ENCODE results near the gene DTX2.
A peak's percentile ranks its signal among the peaks of the same experiment; 100 is the strongest.
"Not testable (repeated sequence)": the region's sequence is repeated elsewhere in the genome, so short reads cannot be mapped to it uniquely, and the experiment has no call there.

The DTX2 gene

DNA sequence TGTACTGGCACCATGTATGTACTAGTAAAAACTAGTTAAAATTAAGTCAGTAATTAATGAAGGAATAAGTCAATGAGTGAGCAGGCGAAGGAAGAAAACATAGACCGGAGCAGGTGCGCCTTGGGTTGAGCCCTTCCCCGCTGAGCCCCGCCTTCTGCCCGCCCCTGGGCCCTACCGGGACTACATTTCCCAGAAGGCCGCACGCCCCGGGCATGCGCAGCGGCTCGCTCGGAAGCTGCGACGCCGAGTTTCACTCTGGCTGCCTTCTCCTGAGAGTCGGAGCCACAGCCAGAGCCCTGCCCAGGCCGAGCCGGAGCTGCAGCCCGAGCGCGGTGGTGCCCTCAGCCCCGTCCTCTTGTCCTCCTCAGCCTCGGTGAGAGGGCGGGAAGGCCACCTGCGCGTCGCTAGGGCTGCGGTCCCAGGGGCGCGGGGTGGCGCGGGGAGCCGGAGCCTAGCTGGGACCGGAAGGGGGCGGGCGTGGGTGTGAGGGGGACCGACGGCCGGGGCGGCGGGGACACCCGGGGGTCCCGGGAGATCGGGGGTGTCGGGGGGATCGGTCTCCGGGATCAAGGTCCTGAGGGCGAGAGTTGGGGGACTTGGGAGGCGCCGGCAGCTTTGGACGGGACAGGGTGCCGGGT, at the start of gene DTX2:
TSS of gene DTX2 (plus strand) at position 246 of the 638 bp plus-strand sequence. CDS start 18,801 bp downstream, outside the sequence.
- not testable (repeated sequence) for DNase-seq (ENCODE audit: low spot score)

DNA sequence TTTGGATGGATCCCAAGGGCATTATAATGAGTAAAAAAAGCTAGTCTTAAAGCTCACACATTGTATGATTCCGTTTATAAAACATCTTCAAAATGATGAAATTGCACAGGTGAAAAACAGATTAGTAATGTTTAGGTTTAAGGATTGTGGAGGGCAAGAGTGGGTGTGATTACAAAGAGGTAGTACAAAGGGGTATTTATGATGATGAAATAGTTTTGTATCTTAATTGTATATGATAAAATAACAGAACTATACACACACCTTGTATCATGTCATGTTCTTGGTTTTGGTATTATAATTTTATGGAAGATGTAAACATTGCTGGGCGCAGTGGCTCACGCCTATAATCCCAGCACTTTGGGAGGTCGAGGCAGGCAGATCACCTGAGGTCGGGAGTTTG, 49.3 kb upstream of the DTX2 start:
- DNase-seq (ENCODE audit: low spot score): no peak

DNA sequence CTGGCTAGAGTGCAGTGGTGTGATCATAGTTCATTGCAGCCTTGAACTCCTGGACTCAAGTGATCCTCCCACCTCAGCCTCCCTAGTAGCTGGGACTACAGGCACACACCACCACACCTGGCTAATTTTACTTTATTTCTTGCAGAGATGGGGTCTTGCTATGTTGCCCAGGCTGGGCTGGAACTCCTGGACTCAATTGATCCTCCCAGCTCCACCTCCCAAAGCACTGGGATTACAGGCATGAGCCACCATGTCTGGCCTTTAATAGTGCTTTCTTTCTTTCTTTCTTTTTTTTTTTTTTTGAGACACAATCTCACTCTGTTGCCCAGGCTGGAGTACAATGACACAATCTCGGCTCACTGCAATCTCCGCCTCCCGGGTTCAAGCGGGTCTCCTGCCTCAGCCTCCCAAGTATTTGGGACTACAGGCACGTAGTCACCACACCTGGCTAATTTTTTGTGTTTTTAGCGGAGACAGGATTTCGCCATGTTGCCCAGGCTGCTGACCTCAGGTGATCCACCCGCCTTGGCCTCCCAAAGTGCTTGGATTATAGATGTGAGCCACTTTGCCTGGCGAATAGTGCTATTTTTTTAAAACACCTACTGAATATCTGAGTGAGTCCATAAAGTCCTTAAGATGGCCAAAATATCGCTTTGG, 43.7 kb upstream of the DTX2 start:
- not testable (repeated sequence) for DNase-seq (ENCODE audit: low spot score)

DNA sequence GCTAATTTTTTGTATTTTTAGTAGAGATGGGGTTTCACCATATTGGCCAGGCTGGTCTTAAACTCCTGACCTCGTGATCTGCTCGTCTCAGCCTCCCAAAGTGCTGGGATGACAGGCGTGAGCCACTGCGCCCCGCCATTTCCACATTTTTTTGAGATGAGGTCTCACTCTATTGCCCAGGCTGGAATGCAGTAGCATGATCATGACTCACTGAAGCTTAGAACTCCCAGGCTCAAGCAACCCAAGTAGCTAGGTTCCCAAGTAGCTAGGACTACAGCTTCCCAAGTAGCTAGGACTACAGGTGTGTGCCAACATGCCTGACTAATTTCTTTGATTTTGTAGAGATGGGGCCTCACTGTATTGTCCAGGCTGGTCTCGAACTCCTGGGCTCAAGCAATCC, 40.4 kb upstream of the DTX2 start:
- DNase-seq (ENCODE audit: low spot score): peak; percentile 86

DNA sequence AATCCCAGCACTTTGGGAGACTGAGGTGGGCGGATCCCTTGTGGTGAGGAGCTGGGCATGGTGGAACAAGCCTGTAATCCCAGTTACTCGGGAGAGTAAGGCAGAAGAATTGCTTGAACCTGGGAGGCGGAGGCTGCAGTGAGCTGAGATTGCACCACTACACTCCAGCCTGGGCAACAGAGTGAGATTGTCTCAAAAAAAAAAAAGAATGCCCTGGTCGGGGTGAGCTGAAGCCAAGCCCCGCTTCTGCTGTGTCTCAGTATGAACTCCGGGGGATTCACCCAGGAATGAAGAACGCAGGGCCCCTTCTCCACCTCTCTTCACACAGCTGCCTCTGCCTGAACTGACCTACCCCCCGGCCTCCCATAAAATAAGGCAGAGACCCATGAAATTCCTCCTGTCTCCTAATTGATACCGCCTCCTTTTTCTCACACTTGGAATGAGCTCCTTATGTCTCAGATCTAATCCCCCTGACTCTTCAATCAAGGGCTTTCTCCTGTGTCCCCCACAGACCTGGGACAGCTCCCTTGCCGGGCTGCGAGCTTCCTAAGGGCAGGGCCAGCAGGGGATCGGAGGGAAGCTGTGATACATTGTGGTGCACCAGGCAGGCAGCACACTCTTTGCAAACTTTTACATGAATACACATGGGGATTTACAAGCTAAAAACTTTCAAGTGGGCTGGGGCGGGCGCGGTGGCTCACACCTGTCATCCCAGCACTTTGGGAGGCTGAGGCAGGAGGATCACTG, 37.7 kb upstream of the DTX2 start:
- no peak for DNase-seq (ENCODE audit: low spot score)

DNA sequence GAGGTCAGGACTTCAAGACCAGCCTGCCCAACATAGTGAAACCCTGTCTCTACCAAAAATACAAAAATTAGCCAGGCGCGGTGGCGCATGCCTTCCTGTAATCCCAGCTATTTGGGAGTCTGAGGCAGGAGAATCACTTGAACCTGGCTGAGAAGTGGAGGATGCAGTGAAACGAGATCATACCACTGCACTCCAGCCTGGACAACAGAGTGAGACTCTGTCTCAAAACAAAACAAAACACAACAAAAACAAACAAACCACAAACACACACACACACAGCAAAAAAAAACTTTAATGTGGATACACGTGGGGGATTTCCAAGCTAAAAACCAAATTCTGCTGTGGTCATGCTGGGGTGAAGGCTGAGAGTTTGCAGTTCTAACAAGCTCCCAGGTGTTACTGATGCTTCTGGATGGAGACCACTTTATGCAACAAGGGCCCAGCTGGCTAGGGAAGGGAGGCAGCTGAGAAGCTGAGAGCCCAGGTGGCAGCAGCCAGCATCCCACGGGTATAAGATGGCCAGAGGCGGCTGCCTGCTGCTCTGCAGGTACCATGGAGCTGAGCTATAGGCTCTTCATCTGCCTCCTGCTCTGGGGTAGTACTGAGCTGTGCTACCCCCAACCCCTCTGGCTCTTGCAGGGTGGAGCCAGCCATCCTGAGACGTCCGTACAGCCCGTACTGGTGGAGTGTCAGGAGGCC, 36.9 kb upstream of the DTX2 start, which contains the start of gene ZP3:
TSS of gene ZP3 (plus strand) at position 538 of the 699 bp plus-strand sequence. CDS start at position 553, 15 bp downstream.
- no peak for DNase-seq (ENCODE audit: low spot score)

DNA sequence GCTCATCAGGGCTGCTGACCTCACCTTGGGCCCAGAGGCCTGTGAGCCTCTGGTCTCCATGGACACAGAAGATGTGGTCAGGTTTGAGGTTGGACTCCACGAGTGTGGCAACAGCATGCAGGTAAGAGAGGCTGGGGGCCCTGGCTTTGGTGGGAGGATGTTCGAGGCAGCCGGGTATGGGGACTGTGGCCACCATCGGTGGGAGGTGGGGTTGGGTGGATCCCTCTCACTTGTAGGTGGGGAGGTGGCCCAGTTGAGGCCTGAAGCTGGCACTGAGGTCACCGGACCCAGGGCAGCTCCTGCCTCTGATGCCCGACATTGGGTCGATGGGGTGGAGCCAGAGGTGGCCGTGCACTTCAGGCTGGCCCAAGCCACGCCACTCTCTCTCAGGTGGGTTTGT, 36.4 kb upstream of the DTX2 start:
- no peak for DNase-seq (ENCODE audit: low spot score)

DNA sequence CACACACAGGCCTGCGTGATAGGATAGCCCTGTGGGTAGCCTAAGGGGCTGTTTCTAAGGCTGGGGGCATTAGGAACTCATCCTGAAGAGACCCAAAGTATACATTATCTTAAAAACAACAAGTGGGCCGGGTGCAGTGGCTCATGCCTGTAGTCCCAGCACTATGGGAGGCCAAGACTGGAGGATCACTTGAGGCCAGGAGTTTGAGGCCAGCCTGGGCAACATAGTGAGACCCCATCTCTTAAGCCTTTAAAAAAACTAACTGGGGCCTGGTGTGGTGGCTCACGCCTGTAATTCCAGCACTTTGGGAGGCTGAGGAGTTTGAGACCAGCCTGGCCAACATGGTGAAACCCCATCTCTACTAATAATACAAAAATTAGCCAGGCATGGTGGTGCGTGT, 36.0 kb upstream of the DTX2 start:
- DNase-seq (ENCODE audit: low spot score): not testable (repeated sequence)

DNA sequence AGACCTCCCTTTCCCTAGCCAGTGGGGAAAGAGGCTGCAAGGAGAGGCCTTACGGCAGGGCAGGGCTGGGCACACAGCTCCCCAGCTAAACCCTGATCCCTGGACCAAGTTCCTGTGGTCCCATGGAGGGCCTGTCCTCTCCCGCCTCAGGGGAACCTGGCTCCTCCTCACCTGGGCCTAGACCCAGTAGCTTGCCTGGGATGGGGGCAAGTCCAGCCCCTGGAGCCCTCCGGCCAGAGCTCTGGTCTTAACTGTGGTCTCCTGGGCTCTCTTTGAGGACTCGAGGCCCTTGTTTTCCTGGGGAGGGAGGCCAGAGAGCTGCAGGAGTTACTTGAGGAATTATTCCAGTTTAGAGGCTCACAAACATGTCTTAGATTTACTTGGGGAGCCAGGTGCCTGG, 35.3 kb upstream of the DTX2 start:
- no peak for DNase-seq (ENCODE audit: low spot score)

DNA sequence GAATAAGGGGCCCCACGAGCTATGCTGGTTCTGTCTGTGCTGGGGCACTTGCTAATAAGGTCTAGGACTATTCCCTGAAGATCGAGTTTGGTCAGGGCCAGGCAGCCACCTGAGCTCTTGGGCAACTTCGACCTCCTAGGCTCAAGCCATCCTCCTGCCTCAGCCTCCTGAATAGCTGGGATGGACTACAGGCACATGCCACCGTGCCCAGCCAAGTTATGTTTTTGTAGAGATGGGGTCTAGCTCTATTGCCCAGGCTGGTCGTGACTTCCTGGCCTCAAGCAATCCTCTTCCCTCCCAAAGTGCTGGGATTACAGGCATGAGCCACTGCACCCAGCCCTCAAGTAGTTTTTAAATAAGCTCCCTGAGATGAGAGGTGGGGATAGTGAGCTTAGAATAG, 33.9 kb upstream of the DTX2 start:
- no peak for DNase-seq (ENCODE audit: low spot score)

DNA sequence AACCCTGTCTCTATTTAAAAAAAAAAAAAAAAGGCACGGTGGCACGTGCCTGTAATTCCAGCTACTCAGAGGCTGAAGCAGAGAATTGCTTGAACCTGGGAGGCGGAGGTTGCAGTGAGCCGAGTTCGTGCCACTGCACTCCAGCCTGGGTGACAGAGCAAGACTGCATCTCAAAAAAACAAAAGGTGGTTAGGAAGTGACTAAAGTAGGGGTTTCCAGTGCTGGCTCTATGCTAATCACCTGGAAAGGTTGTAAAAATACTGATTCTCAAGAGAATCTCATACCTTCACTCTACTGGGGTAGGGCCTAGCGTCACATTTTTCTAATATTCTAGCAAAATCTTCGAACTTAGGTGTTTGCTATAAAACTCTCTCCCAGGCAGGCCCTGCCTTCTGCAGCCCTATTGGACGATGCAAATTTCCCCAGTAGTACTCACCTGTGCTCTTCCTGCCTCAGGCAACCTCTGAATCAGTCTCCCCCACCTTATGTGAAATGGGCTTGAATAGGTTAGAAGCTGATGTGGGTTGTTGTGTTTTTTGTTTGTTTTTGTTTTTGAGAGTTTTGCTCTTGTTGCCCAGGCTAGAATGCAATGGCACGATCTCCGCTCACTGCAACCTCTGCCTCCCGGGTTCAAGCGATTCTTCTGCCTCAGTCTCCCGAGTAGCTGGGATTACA, 33.2 kb upstream of the DTX2 start:
- DNase-seq (ENCODE audit: low spot score): no peak

DNA sequence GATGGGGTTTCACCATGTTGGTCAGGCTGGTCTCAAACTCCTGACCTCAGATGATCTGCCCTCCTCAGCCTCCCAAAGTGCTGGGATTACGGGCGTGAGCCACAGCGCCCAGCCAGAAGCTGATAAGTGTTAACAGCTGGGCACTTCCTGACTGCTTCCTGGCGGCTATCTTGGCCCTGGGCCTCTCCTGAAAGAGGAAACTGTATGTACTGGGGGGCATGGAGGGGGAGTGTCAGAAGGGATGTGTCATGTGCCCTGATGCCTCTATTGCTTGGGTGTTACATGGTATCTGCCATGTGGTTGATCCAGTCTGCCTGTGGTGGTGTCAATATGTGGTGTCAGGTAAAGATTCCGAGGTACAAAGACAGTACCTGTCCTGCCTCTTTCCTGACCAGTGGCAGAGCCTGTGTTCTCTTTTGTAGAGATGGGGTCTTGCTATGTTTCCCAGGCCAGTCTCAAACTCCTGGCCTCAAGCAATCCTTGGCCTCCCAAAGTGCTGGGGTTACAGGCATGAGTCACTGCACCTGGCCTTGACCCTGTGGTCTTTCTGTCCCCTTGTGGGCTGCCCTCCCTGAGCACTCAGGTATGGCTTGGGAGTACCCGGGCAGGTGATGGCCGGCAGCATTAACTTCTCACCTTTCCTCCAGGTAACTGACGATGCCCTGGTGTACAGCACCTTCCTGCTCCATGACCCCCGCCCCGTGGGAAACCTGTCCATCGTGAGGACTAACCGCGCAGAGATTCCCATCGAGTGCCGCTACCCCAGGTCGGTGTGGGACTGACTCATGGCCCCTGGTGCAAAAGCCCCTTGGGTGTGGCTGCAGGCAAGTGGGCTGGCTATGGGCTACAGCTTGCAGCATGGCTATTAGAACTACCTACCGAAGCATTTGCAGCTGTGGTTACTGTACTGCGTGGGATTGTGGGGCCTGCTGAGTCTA, 32.4 kb upstream of the DTX2 start:
- DNase-seq (ENCODE audit: low spot score): no peak

DNA sequence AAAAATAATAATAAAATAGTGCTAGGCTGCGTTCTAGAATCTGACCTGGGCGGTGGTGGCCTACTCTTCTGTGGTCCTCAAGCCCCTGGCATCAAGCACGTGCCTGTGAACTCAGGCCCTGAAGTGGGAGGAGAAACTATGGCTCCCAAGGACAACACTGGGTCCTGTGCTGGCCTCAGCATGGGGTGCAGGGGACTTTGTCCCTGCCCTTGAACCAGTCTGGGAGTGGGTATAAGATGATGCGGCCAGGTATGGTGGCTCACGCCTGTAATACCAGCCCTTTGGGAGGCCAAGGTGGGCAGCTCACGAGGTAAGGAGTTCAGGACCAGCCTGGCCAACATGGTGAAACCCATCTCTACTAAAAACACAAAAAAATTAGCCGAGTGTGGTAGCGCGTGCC, 31.3 kb upstream of the DTX2 start:
- no peak for DNase-seq (ENCODE audit: low spot score)

DNA sequence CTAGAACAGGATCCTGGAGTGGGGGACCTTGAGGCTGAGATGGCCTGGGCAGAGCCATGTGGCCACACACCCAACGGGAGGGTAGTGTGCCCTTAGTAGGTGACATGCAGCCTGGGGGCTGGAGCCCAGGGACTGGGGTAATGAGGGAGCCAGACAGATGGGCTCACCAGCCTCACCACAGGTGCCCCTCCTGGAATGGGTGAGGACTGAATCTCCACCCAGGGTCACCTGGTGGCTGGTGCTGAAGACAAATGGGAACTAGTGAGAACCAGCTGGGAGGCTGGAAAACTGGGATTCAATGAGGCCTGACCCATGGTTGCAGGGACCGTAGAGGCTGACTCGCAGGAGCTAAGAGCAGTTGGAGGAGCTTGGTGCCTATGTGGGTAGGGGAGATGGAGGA, 30.7 kb upstream of the DTX2 start:
- DNase-seq (ENCODE audit: low spot score): no peak

DNA sequence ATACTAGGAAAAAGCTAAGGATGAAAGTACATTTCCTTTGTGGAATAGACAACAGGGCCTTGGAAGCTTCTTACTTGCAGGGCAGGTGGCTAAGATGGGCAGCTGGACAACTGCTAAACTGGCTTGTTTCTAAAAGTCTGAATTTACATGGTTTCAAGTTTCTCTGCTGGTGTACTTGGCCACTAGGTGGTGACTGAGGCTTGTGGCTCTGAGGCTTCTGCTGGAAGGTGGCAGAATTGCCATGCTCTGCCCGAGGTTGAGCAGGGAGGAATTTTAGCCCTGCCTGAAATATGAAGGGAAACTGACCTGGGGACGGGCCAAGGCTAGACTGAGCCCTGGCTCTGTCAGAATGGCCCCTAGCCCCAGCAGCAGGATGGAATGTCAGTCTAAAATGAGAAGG, 23.6 kb upstream of the DTX2 start:
- DNase-seq (ENCODE audit: low spot score): peak; percentile 89

DNA sequence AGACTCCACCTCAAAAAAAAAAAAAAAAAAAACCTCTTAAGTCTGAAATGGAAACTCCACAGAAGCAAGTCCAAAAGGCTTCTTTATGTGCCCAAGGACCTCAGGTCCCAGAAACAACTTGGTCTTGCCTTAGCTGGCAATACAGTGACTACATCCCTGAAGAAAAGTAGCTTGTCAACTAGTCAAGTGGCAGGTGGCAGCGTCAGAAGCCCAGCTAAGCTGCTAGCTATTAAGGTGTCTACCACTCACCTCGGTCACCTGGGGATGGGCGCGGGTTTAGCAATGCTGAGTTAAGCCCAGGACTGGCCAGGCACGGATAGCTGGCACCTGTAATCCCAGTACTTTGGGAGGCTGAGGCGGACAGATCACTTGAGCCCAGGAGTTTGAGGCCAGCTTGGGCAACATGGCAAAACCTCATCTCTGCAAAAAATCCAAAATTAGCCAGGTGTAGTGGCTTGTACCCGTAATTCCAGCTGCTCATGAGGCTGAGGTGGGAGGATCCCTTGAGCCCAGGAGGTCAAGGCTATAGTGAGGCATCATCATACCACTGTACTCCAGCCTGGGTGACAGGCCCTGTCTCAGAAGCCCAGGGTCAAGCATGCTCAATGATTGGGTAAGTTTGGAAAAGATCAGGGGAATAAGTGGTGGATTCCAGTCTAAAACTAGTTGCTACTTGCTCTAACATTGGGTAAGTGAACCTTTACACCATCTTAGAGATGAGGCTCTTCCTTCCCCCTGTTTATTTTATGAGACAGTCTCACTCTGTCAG, 22.2 kb upstream of the DTX2 start:
- not testable (repeated sequence) for DNase-seq (ENCODE audit: low spot score)

DNA sequence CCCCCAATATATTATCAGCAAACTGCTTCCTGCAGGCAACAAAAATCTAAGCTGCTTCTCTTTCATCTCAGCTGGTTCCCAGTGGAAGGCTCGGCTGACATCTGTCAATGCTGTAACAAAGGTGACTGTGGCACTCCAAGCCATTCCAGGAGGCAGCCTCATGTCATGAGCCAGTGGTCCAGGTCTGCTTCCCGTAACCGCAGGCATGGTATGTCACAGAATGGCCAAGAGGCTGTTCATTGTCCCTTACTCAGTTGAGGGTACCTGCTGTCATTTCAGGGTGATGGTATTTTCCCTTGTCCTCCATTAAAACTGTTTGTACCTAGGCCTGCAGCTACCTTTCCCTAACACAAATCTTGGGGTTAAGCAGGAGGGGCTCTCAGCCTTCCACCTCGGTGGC, 21.1 kb upstream of the DTX2 start:
- not testable (repeated sequence) for DNase-seq (ENCODE audit: low spot score)

DNA sequence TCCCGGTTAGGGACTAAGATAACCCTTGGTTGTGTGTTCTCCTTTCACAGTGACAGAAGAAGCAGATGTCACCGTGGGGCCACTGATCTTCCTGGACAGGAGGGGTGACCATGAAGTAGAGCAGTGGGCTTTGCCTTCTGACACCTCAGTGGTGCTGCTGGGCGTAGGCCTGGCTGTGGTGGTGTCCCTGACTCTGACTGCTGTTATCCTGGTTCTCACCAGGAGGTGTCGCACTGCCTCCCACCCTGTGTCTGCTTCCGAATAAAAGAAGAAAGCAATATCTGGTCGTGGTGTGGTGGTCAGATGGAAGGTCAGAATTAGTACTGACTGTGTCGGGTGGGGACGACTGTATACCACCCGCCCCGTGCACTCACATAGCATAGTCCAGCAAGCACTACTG, 19.7 kb upstream of the DTX2 start:
- DNase-seq (ENCODE audit: low spot score): not testable (repeated sequence)

DNA sequence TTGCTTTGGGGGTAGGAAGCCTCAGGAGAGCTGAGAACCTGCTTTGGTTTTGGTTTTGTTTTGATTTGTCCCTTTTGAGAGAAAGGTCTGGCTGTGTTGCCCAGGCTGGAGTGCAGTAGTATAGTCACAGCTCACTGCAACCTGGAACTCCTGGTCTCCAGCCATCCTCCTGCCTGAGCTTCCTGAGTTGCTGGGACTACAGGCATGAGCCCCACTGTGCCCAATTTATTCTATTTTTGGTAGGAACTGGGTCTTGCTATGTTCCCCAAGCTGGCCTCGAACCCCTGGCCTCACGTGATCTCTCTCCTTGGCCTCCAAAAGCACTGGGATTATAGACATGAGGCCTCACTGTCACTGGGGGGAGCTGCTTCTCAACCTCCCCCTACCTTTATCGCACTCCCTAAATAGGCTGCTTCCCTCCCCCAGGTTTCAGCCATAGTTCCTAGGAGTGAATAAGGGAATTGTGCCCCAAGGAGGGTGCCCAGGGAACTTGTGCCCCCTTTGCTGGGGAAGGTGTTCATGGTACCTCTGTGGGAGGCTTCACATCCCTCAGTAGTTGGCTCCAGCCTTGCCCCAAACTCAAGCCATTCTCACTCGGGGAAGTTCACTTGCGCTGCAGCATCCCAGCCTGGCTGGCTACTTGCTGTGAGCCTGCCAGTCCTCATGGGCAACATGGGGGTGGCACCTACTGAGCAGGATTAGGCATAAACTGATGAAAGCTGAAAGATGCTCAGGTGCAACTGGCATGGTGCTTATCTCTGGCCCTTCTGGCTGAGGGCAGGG, 18.7 kb upstream of the DTX2 start:
- DNase-seq (ENCODE audit: low spot score): not testable (repeated sequence)

Data from SW480 (cell line).